ENCODE measurements around the gene FOXB2.

FOXB2 gene

GRCh38 chr9:77063645-77064285 is 44.3 kb downstream of the FOXB2 start:
- no peak for DNase-seq (ENCODE audit: low read depth in 2 of 2)

DNA sequence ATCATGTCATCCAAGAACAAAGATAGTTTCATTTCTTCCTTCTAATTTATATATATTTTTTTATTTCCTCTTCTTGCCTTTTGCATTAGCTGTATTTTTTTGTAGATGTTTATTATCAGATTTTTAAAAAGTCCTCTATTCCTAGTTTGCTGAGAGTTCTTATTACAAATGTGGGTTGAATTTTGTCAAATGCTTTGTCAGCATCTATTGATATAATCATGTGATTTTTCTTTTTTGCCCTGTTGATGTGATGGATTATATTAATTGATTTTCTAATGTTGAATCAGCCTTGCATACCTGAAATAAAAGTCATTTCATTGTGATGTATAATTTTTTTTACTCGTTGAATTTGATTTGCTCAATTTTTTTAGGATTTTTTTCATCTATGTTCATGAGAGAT is 46.9 kb downstream of the FOXB2 start:
- no peak for DNase-seq (ENCODE audit: low read depth in 2 of 2)
